ENCODE data around the gene FCHO1.

Gene FCHO1
- 50.5 to 79.5 reads per million in 2 donors for total RNA-seq

GRCh38 chr19:17751103-17751911, at the start of gene FCHO1:
TSS of gene FCHO1 (plus strand) at chr19:17751477. CDS start at chr19:17755165, 3,688 bp downstream.
- DNase-seq, result peak; percentile 71 to 95 (median 82)

GRCh38 chr19:17703824-17704463, 47.3 kb upstream of the FCHO1 start:
- peak; percentile 46 to 72 (median 61) for DNase-seq

- no peak for DNase-seq
Measured at GRCh38 chr19:17706750-17707181, 44.5 kb upstream of the FCHO1 start.

GRCh38 chr19:17711851-17712250, 39.4 kb upstream of the FCHO1 start:
- DNase-seq, result no peak

- DNase-seq, result no peak
Measured at GRCh38 chr19:17716309-17716929, 34.9 kb upstream of the FCHO1 start.

- DNase-seq, result peak in 1 of 5 experiments; percentile 44
Measured at GRCh38 chr19:17718550-17718946, 32.7 kb upstream of the FCHO1 start.

GRCh38 chr19:17718947-17719711, 32.1 kb upstream of the FCHO1 start, which contains the start of gene MAP1S:
TSS of gene MAP1S (plus strand) at chr19:17719480. CDS start at chr19:17719503, 23 bp downstream.
- DNase-seq, result peak; percentile 32 to 68 (median 49)

GRCh38 chr19:17719730-17720400, 31.4 kb upstream of the FCHO1 start:
- DNase-seq, result peak in 2 of 5 experiments; percentile 12 to 25

GRCh38 chr19:17720440-17720839, 30.8 kb upstream of the FCHO1 start:
- DNase-seq, result no peak

- no peak for DNase-seq
Measured at GRCh38 chr19:17721111-17721628, 30.1 kb upstream of the FCHO1 start.

GRCh38 chr19:17721821-17722220, 29.5 kb upstream of the FCHO1 start:
- DNase-seq, result no peak

GRCh38 chr19:17722655-17723240, 28.5 kb upstream of the FCHO1 start:
- no peak for DNase-seq

- DNase-seq, result no peak
Measured at GRCh38 chr19:17724655-17725054, 26.6 kb upstream of the FCHO1 start.

- DNase-seq, result no peak
Measured at GRCh38 chr19:17725422-17726078, 25.7 kb upstream of the FCHO1 start.

- no peak for DNase-seq
Measured at GRCh38 chr19:17726136-17726741, 25.0 kb upstream of the FCHO1 start.

- DNase-seq, result no peak
Measured at GRCh38 chr19:17726964-17727773, 24.1 kb upstream of the FCHO1 start.

- no peak for DNase-seq
Measured at GRCh38 chr19:17727843-17728242, 23.4 kb upstream of the FCHO1 start.

GRCh38 chr19:17733127-17733526, 18.1 kb upstream of the FCHO1 start:
- no peak for DNase-seq

GRCh38 chr19:17734146-17734545, 17.1 kb upstream of the FCHO1 start:
- no peak for DNase-seq
